ENCODE results near the gene IGF2. TPM values are rescaled to one million over a fixed set of nuclear protein-coding genes. Genes with fewer than 3 reads are reported as not detected.

IGF2 gene
- total and polyA plus RNA-seq, 12 donors: 36.0 to 195 (median 81.6) TPM

DNA sequence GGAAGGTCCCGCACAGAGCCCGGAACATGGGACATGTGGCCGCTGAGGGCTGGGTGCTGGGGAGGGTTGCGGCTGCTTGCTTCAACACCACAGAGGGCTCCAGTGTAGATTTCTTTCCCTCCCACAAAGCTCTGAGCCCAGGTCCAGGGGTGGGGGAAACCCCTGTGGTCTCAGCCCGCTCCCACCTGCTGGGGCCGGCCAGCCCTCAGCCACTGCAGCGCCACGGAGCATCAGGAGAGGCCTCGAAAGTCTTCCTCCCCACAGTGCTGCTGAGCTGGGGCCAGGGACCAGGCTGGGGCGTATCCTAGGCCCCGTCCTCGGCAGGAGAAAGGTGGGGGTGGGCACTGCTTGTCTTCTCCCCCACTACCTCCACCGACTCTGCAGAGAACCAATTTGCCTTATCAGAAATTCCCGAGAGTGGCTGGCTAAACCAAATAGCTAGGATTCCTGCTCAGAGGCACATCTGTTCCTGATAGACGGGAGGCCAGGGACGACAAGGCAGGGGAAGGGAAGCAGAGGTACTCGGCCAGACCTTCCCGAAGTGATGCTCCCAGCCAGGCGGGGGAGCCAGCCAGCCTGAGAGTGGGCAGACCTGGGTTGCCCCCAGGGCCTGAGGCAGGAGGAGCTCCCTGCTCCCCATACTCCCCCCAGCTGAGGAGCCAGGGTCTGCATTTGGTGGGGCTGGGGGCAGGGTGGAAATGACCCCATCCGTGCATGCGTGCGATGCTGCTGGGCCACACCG is 18.7 kb downstream of the IGF2 start:
- intact Hi-C loops (cut with DNase I): loop anchor here in 1 of 10 donors (5.0 kb wide), 1 partner anchor 43 kb away; no protein-coding TSS in a partner anchor
- 47 to 52% methylated on average over 23 of the region's 23 CpGs for WGBS, 2 donors
- peaks cover 0 to 20% (median 9%) of the 10 kb centered on the region in 11 donors for H3K9me3 ChIP-seq
- H3K27ac ChIP-seq: no peak overlapping the region
- no peaks in the 10 kb centered on the region for H3K36me3 ChIP-seq
- TF ChIP-seq, protein P1, sequence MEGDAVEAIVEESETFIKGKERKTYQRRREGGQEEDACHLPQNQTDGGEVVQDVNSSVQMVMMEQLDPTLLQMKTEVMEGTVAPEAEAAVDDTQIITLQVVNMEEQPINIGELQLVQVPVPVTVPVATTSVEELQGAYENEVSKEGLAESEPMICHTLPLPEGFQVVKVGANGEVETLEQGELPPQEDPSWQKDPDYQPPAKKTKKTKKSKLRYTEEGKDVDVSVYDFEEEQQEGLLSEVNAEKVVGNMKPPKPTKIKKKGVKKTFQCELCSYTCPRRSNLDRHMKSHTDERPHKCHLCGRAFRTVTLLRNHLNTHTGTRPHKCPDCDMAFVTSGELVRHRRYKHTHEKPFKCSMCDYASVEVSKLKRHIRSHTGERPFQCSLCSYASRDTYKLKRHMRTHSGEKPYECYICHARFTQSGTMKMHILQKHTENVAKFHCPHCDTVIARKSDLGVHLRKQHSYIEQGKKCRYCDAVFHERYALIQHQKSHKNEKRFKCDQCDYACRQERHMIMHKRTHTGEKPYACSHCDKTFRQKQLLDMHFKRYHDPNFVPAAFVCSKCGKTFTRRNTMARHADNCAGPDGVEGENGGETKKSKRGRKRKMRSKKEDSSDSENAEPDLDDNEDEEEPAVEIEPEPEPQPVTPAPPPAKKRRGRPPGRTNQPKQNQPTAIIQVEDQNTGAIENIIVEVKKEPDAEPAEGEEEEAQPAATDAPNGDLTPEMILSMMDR (IDR thresholded peaks at IDR 0.05): no peak
- no peaks in the 10 kb centered on the region for H3K4me1 ChIP-seq
- H3K27me3 ChIP-seq: peaks cover 0 to 31% (median 26%) of the 10 kb centered on the region in 7 donors
- ATAC-seq (no peak), DNase-seq (no peak)
- H3K4me3 ChIP-seq: no peak overlapping the region

DNA sequence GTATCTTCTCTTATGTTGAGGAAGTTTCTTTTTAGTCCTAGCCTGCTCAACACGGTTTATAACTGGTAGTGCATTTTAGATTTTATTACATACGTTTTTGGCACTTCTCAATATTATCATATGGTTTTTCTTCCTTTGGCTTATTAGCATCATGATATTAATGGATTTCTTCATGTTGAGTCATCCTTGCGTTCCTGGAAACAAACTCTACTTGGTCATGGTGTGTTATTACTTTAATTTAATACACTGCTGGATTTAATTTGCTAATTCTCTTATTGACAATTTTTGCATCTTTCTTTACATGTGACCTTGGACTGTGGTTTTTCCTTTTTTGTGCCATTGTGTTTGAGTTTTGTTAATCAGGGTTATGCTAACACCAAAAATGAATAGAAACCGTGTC is 20.5 kb downstream of the IGF2 start:
- ATAC-seq (no peak), DNase-seq (no peak)
- WGBS, 2 donors: 82 to 89% methylated on average over 4 of the region's 4 CpGs
- H3K4me1 ChIP-seq: no peaks in the 10 kb centered on the region
- H3K4me3 ChIP-seq: no peak overlapping the region
- no peak overlapping the region for H3K27ac ChIP-seq
- intact Hi-C loops (cut with DNase I): no loop called here
- peaks cover 0 to 31% (median 26%) of the 10 kb centered on the region in 7 donors for H3K27me3 ChIP-seq
- H3K9me3 ChIP-seq: peaks cover 0 to 20% (median 9%) of the 10 kb centered on the region in 11 donors
- H3K36me3 ChIP-seq: no peaks in the 10 kb centered on the region
- TF ChIP-seq, protein P1 (IDR thresholded peaks at IDR 0.05): no peak

GRCh38 chr11:2116680-2117079 is 22.5 kb downstream of the IGF2 start:
- Histone ChIP-seq H3K4me3 (no peak overlapping the region), H3K27me3 (peaks cover 0 to 24% (median 21%) of the 10 kb centered on the region in 7 donors), H3K36me3 (no peaks in the 10 kb centered on the region), H3K4me1 (no peaks in the 10 kb centered on the region), H3K27ac (no peak overlapping the region), H3K9me3 (peaks cover 0 to 20% (median 9%) of the 10 kb centered on the region in 11 donors)
- intact Hi-C loops (cut with DNase I): no loop called here
- 93 to 100% methylated on average over 1 of the region's 1 CpG for WGBS, 2 donors
- TF ChIP-seq, protein P1 (IDR thresholded peaks at IDR 0.05): no peak
- ATAC-seq (no peak), DNase-seq (no peak)

GRCh38 chr11:2115308-2115707 is 23.9 kb downstream of the IGF2 start:
- ATAC-seq: no peak
- Histone ChIP-seq H3K27ac (no peak overlapping the region), H3K4me3 (no peak overlapping the region), H3K4me1 (no peaks in the 10 kb centered on the region), H3K36me3 (no peaks in the 10 kb centered on the region), H3K27me3 (peaks cover 0 to 10% (median 8%) of the 10 kb centered on the region in 7 donors), H3K9me3 (peaks cover 0 to 20% (median 9%) of the 10 kb centered on the region in 11 donors)
- TF ChIP-seq, protein P1 (IDR thresholded peaks at IDR 0.05): no peak
- WGBS, 2 donors: 96 to 98% methylated on average over 12 of the region's 12 CpGs
- no peak for DNase-seq
- intact Hi-C loops (cut with DNase I): no loop called here
